ENCODE results near the gene ZNF485. TPM values are rescaled to one million over a fixed set of nuclear protein-coding genes. Genes with fewer than 3 reads are reported as not detected.

Gene ZNF485
- polyA plus RNA-seq, 1 donor from 2014 or later = 3.5 TPM

GRCh38 chr10:43610636-43611035 is 4.4 kb downstream of the ZNF485 start:
- no peak for TF ChIP-seq SMC3 (conservative IDR thresholded peaks at IDR 0.05; ENCODE audit: poor library complexity)
- TF ChIP-seq RAD21 (conservative IDR thresholded peaks at IDR 0.05) = no peak
- no peak for TF ChIP-seq POLR2AphosphoS5 (IDR thresholded peaks at IDR 0.05)
- no peak for TF ChIP-seq EP300 (conservative IDR thresholded peaks at IDR 0.05; ENCODE audit: poor library complexity, severe bottlenecking)
- no peak for TF ChIP-seq EZH2 (IDR thresholded peaks at IDR 0.05; ENCODE audit: borderline replicate concordance, insufficient read depth, low read length, poor library complexity, severe bottlenecking)
- no peak for TF ChIP-seq CTCF (IDR thresholded peaks at IDR 0.05; ENCODE audit: poor library complexity, severe bottlenecking)
- no peak for TF ChIP-seq MXI1 (conservative IDR thresholded peaks at IDR 0.05; ENCODE audit: poor library complexity, severe bottlenecking)
- no peak for TF ChIP-seq TAF1 (IDR thresholded peaks at IDR 0.05; ENCODE audit: low read depth)
- no peak for TF ChIP-seq REST (IDR thresholded peaks at IDR 0.05; ENCODE audit: borderline replicate concordance)
- Histone ChIP-seq H3K9me2 (ENCODE audit: insufficient read depth, low read length) (no peaks in the 10 kb centered on the region), H3K27me3 (ENCODE audit: insufficient read depth, low read depth, low read length) (no peaks in the 10 kb centered on the region), H3K4me2 (ENCODE audit: low read length) (no peak overlapping the region), H3K9me3 (ENCODE audit: low read length) (no peaks in the 10 kb centered on the region), H3K36me3 (ENCODE audit: insufficient read depth, low read length) (no peaks in the 10 kb centered on the region), H2AFZ (ENCODE audit: low read depth, low read length) (no peak overlapping the region), H3F3A (ENCODE audit: insufficient read depth, low read length, poor library complexity, severe bottlenecking) (no peaks in the 10 kb centered on the region), H4K20me1 (ENCODE audit: insufficient read depth) (no peaks in the 10 kb centered on the region), H3K9ac (ENCODE audit: low read length) (no peak overlapping the region), H3K79me2 (replicated peaks; ENCODE audit: insufficient read depth, low read length) (no peaks in the 10 kb centered on the region), H3K27ac (ENCODE audit: low read length) (no peak overlapping the region), H3K4me3 (ENCODE audit: low read length) (no peak overlapping the region)

DNA sequence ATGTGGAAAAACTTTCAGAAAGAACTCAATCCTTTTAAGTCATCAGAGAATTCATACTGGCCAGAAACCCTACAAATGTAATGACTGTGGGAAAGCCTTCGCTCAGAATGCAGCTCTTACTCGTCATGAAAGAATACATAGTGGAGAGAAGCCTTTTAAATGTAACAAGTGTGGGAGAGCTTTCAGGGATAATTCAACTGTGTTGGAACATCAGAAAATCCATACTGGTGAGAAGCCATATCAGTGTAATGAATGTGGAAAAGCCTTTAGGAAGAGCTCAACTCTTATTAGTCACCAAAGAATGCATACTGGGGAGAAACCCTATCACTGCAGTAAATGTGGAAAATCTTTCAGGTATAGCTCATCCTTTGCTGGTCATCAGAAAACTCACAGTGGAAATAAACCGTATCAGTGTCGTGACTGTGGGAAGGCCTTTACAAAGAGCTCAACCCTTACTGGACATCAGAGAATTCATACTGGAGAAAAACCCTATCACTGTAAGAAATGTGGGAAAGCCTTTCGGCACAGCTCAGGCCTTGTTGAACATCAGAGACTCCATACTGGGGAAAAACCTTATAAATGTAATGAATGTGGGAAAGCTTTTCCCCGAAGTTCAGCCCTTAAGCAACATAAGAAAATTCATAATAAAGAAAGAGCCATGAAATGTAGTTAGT is 10.6 kb downstream of the ZNF485 start:
- Histone ChIP-seq H3F3A (ENCODE audit: insufficient read depth, low read length, poor library complexity, severe bottlenecking) (no peaks in the 10 kb centered on the region), H4K20me1 (ENCODE audit: insufficient read depth) (no peaks in the 10 kb centered on the region), H3K27me3 (ENCODE audit: insufficient read depth, low read depth, low read length) (no peaks in the 10 kb centered on the region), H3K79me2 (replicated peaks; ENCODE audit: insufficient read depth, low read length) (no peaks in the 10 kb centered on the region), H3K36me3 (ENCODE audit: insufficient read depth, low read length) (peaks cover 10% of the 10 kb centered on the region), H3K9me2 (ENCODE audit: insufficient read depth, low read length) (no peaks in the 10 kb centered on the region), H2AFZ (ENCODE audit: low read depth, low read length) (no peak overlapping the region), H3K9ac (ENCODE audit: low read length) (no peak overlapping the region), H3K4me3 (ENCODE audit: low read length) (no peak overlapping the region), H3K27ac (ENCODE audit: low read length) (no peak overlapping the region), H3K4me2 (ENCODE audit: low read length) (no peak overlapping the region), H3K9me3 (ENCODE audit: low read length) (peaks cover 15% of the 10 kb centered on the region)
- TF ChIP-seq RAD21 (conservative IDR thresholded peaks at IDR 0.05) (no peak), EZH2 (IDR thresholded peaks at IDR 0.05; ENCODE audit: borderline replicate concordance, insufficient read depth, low read length, poor library complexity, severe bottlenecking) (no peak), POLR2AphosphoS5 (IDR thresholded peaks at IDR 0.05) (no peak), CTCF (IDR thresholded peaks at IDR 0.05; ENCODE audit: poor library complexity, severe bottlenecking) (no peak), EP300 (conservative IDR thresholded peaks at IDR 0.05; ENCODE audit: poor library complexity, severe bottlenecking) (no peak), SMC3 (conservative IDR thresholded peaks at IDR 0.05; ENCODE audit: poor library complexity) (no peak), MXI1 (conservative IDR thresholded peaks at IDR 0.05; ENCODE audit: poor library complexity, severe bottlenecking) (no peak), REST (IDR thresholded peaks at IDR 0.05; ENCODE audit: borderline replicate concordance) (no peak), TAF1 (IDR thresholded peaks at IDR 0.05; ENCODE audit: low read depth) (no peak)
